Caco-2 (cell line): Measurements from ENCODE around the gene KRTAP10-2. TPM values are rescaled to one million over a fixed set of nuclear protein-coding genes. Genes with fewer than 3 reads are reported as not detected.

Experiments
- BruUV-seq: library from RNA; stranded (reverse); fragments of 400-500 nt; replicated peaks from 2 replicates; lab custom pipeline; 2021; lab: Mats Ljungman, UMichigan
- CTCF ChIA-PET: fragments of 300-600 bp; sonication (Branson Sonifier 250); formaldehyde crosslinking; loops from one replicate; lab custom pipeline; 2022; ENCODE audit warnings: antibody characterized with exemption; lab: Charles Lee
- POLR2A ChIA-PET: fragments of 300-600 bp; sonication (Branson Sonifier 250); formaldehyde crosslinking; loops from one replicate; lab custom pipeline; 2022; ENCODE audit warnings: antibody characterized with exemption; lab: Charles Lee
- DNase-seq, 2 experiments: peaks; one replicate each; pipeline versions ENCODE4 v3.0.0 to v3.0.0-alpha.2; 2020 to 2022
- H3K27me3 ChIP-seq: replicated peaks from 2 replicates; pipeline ENCODE4 v1.6.0; 2011; ENCODE audit warnings: low read length; ENCODE audit not compliant: control insufficient read depth, insufficient read depth
- H3K36me3 ChIP-seq: 2 replicates; pipeline ENCODE4 v1.5.1; 2011; ENCODE audit warnings: low read length; ENCODE audit not compliant: control insufficient read depth, insufficient read depth
- H3K4me1 ChIP-seq: fragments of 250-450 bp; sonication (Bioruptor Pico); 2 replicates; pipeline ENCODE4 v1.5.1; 2020; ENCODE audit warnings: mild to moderate bottlenecking
- H3K4me3 ChIP-seq: 2 replicates; pipeline ENCODE4 v1.5.1; 2011; ENCODE audit warnings: low read depth, mild to moderate bottlenecking, control low read depth, low read length
- H3K9me3 ChIP-seq: fragments of 250-450 bp; sonication (Bioruptor Pico); 2 replicates; pipeline ENCODE4 v1.5.1; 2020; ENCODE audit warnings: mild to moderate bottlenecking, moderate library complexity
- H3K27ac Mint-ChIP-seq: one replicate; pipeline ENCODE4 v1.8.0; 2022; ENCODE audit warnings: mixed read lengths; ENCODE audit not compliant: unreplicated experiment
- H3K27me3 Mint-ChIP-seq: one replicate; pipeline ENCODE4 v1.8.0; 2022; ENCODE audit warnings: mixed read lengths; ENCODE audit not compliant: insufficient read depth, unreplicated experiment
- H3K36me3 Mint-ChIP-seq: one replicate; pipeline ENCODE4 v1.8.0; 2022; ENCODE audit warnings: mild to moderate bottlenecking, mixed read lengths; ENCODE audit not compliant: insufficient read depth, unreplicated experiment
- H3K4me1 Mint-ChIP-seq: one replicate; pipeline ENCODE4 v1.8.0; 2022; ENCODE audit warnings: low read depth, mixed read lengths; ENCODE audit not compliant: unreplicated experiment
- H3K4me3 Mint-ChIP-seq: one replicate; pipeline ENCODE4 v1.8.0; 2022; ENCODE audit warnings: mild to moderate bottlenecking, moderate library complexity, mixed read lengths; ENCODE audit not compliant: unreplicated experiment
- H3K9me3 Mint-ChIP-seq: one replicate; pipeline ENCODE4 v1.8.0; 2022; ENCODE audit warnings: mixed read lengths; ENCODE audit not compliant: unreplicated experiment
- CTCF ChIP-seq, 2 experiments: fragments of 200-600 bp in 1 of 2; IDR thresholded peaks; 1 replicate in 1 of 2; 2 replicates in 1 of 2; pipeline versions ENCODE4 v1.5.1 to v1.8.0; 2011 to 2022; ENCODE audit warnings: antibody characterized with exemption in 1 of 2, control low read depth in 1 of 2, inconsistent platforms in 1 of 2, low read depth in 1 of 2, low read length in 1 of 2, mild to moderate bottlenecking in 1 of 2, moderate library complexity in 1 of 2; ENCODE audit not compliant: insufficient read depth in 1 of 2, severe bottlenecking in 1 of 2, unreplicated experiment in 1 of 2
- intact Hi-C: fragments of 100-400 bp; cut with micrococcal nuclease; formaldehyde crosslinking; loops from one replicate; pipeline ENCODE4 v1.10.0; 2022; ENCODE audit not compliant: unreplicated experiment
- total RNA-seq: library from RNA; stranded (reverse); gene quantifications from 2 replicates; pipeline ENCODE4 v1.2.3, GENCODE V29; 2022

KRTAP10-2 gene
- total RNA-seq, 1 experiment from 2014 or later: not detected

GRCh38 chr21:44549525-44550211, 1.6 kb downstream of the KRTAP10-2 start:
- Mint-ChIP-seq H3K36me3 (no peaks in the 10 kb centered on the region), H3K9me3 (peaks cover 18% of the 10 kb centered on the region), H3K4me3 (no peak overlapping the region), H3K27ac (no peak overlapping the region), H3K4me1 (no peaks in the 10 kb centered on the region), H3K27me3 (peaks cover 3% of the 10 kb centered on the region)
- H3K27me3 ChIP-seq: no peaks in the 10 kb centered on the region; the same call in 1 of the 2 replicates
- DNase-seq: no peak
- CTCF ChIA-PET: no interaction called here
- no peak overlapping the region for H3K4me3 ChIP-seq
- no peak for TF ChIP-seq CTCF (IDR thresholded peaks at IDR 0.05; ENCODE audit: insufficient read depth in 1 of 2, low read depth in 1 of 2, low read length in 1 of 2, severe bottlenecking in 1 of 2, unreplicated experiment in 1 of 2)
- H3K9me3 ChIP-seq: peaks cover 6% of the 10 kb centered on the region
- POLR2A ChIA-PET: no interaction called here
- 0 out of 2 replicates have a peak, but pooled peaks cover 3% of the 10 kb centered on the region for H3K4me1 ChIP-seq
- no TSS peak for BruUV-seq
- intact Hi-C loops: no loop called here
- no peaks in the 10 kb centered on the region for H3K36me3 ChIP-seq

GRCh38 chr21:44548922-44549321, 2.4 kb downstream of the KRTAP10-2 start:
- H3K4me3 Mint-ChIP-seq: no peak overlapping the region
- Histone ChIP-seq H3K4me1 (0 out of 2 replicates have a peak, but pooled peaks cover 3% of the 10 kb centered on the region), H3K9me3 (peaks cover 6% of the 10 kb centered on the region), H3K27me3 (no peaks in the 10 kb centered on the region; the same call in 1 of the 2 replicates), H3K4me3 (no peak overlapping the region), H3K36me3 (no peaks in the 10 kb centered on the region)
- TF ChIP-seq CTCF (IDR thresholded peaks at IDR 0.05; ENCODE audit: insufficient read depth in 1 of 2, low read depth in 1 of 2, low read length in 1 of 2, severe bottlenecking in 1 of 2, unreplicated experiment in 1 of 2): no peak
- no peak overlapping the region for H3K27ac Mint-ChIP-seq
- intact Hi-C loops: no loop called here
- POLR2A ChIA-PET: no interaction called here
- DNase-seq: no peak
- H3K4me1 Mint-ChIP-seq: no peaks in the 10 kb centered on the region
- H3K36me3 Mint-ChIP-seq: no peaks in the 10 kb centered on the region
- peaks cover 18% of the 10 kb centered on the region for H3K9me3 Mint-ChIP-seq
- CTCF ChIA-PET: no interaction called here
- no TSS peak for BruUV-seq
- H3K27me3 Mint-ChIP-seq: peaks cover 3% of the 10 kb centered on the region

- ChIA-PET POLR2A (no interaction called here), CTCF (no interaction called here)
- no peak for TF ChIP-seq CTCF (IDR thresholded peaks at IDR 0.05; ENCODE audit: insufficient read depth in 1 of 2, low read depth in 1 of 2, low read length in 1 of 2, severe bottlenecking in 1 of 2, unreplicated experiment in 1 of 2)
- intact Hi-C loops: no loop called here
- Histone ChIP-seq H3K36me3 (no peaks in the 10 kb centered on the region), H3K27me3 (no peaks in the 10 kb centered on the region), H3K9me3 (peaks cover 6% of the 10 kb centered on the region), H3K4me1 (0 out of 2 replicates have a peak, but pooled peaks cover 3% of the 10 kb centered on the region), H3K4me3 (no peak overlapping the region)
- Mint-ChIP-seq H3K9me3 (peaks cover 18% of the 10 kb centered on the region), H3K36me3 (no peaks in the 10 kb centered on the region), H3K27ac (no peak overlapping the region), H3K27me3 (peaks cover 3% of the 10 kb centered on the region), H3K4me1 (no peaks in the 10 kb centered on the region), H3K4me3 (no peak overlapping the region)
- no TSS peak for BruUV-seq
- DNase-seq: no peak
Measured at GRCh38 chr21:44548381-44548780, 2.9 kb downstream of the KRTAP10-2 start.
